Measurements from ENCODE around the gene PEX11B.

PEX11B gene, protein sequence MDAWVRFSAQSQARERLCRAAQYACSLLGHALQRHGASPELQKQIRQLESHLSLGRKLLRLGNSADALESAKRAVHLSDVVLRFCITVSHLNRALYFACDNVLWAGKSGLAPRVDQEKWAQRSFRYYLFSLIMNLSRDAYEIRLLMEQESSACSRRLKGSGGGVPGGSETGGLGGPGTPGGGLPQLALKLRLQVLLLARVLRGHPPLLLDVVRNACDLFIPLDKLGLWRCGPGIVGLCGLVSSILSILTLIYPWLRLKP

DNA sequence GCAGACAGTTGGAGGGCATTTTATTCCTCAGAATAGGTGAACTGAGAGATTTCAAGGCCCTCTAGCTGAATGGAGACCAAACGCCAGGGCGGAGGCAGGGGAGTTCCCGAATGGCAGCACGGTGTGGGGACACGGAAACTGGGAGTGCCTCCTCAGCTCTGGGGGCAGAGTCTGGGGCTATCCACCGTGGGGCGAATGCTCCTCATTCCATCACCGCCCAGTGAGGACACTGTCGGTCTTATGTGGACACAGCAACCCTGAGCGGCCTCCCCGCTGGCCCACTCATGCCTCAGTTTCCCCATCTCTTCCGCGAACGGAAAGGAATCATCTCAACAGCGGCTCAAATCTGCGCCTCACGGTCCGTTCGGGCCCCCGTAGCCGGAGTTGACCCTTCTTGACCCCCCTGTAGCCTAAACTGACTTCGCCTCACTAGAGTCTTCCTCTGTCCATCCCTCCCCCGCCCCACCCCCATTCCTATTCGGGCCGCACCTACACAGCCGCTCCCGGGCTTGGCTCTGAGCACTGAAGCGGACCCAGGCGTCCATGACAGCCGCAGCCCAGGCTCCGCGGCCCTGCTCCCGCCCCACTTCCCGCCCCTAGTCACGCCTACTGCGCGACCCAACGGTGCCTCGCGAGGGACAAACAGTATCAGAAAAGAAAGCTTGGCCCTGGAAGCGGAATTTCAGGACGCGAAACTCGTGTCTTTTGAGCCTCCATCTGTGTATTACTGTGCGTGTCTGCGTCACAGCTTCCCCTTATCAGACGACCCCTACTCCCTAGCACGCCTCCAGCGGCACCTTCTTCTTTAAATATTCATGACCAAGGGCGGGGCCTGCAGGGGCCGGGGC, at the start of gene PEX11B:
Gene PEX11B, minus strand, starts transcription at position 574 of the 848 bp plus-strand sequence. Its CDS starts 29 bp downstream, at position 545.
- H3K4me1 ChIP-seq (ENCODE audit: control insufficient read depth, insufficient read depth, low read length) = peaks cover 28% of the 10 kb centered on the region
- no peaks in the 10 kb centered on the region for H3K9me3 ChIP-seq (ENCODE audit: control insufficient read depth in 2 of 2, low read length in 2 of 2)
- H3K27me3 ChIP-seq (ENCODE audit: control insufficient read depth in 1 of 2, insufficient read depth in 2 of 2, low read length in 2 of 2) = no peaks in the 10 kb centered on the region
- peaks cover 7 to 16% of the 10 kb centered on the region in 2 donors for H3K36me3 ChIP-seq (ENCODE audit: control insufficient read depth in 2 of 2, insufficient read depth in 2 of 2, low read length in 2 of 2)
- peak within 1 kb of the TSS; percentile 90 to 97 for H3K9ac ChIP-seq (ENCODE audit: low read length in 2 of 2)
- peak within 1 kb of the TSS; percentile 84 for H3K27ac ChIP-seq (ENCODE audit: low read length)
- H3K4me3 ChIP-seq (ENCODE audit: low read length in 2 of 2) = peak within 1 kb of the TSS; percentile 98 to 99

DNA sequence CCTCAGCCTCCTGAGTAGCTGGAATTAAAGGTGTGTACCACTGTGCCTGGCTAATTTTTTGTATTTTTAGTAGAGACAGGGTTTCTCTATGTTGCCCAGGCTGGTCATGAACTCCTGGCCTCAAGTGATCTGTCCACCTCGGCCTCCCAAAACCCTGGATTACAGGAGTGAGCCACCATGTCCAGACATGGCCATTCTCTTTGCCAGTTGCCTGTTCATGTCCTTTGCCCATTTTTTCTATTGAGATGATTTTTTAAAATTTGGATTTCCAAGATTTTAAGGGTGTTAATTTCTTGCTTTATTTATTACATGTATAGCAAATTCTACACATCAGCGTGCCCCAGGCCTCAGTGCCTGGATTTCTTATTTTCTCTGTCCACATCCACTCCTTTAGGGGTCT, 48.8 kb upstream of the PEX11B start:
- H3K27ac ChIP-seq (ENCODE audit: low read length) = no peak overlapping the region
- peaks cover 0 to 6% of the 10 kb centered on the region in 2 donors for H3K9me3 ChIP-seq (ENCODE audit: control insufficient read depth in 2 of 2, low read length in 2 of 2)
- H3K36me3 ChIP-seq (ENCODE audit: control insufficient read depth in 2 of 2, insufficient read depth in 2 of 2, low read length in 2 of 2) = no peaks in the 10 kb centered on the region
- no peaks in the 10 kb centered on the region for H3K27me3 ChIP-seq (ENCODE audit: control insufficient read depth in 1 of 2, insufficient read depth in 2 of 2, low read length in 2 of 2)
- peaks cover 18% of the 10 kb centered on the region for H3K4me1 ChIP-seq (ENCODE audit: control insufficient read depth, insufficient read depth, low read length)
- H3K4me3 ChIP-seq (ENCODE audit: low read length in 2 of 2) = no peak overlapping the region
- no peak overlapping the region for H3K9ac ChIP-seq (ENCODE audit: low read length in 2 of 2)

DNA sequence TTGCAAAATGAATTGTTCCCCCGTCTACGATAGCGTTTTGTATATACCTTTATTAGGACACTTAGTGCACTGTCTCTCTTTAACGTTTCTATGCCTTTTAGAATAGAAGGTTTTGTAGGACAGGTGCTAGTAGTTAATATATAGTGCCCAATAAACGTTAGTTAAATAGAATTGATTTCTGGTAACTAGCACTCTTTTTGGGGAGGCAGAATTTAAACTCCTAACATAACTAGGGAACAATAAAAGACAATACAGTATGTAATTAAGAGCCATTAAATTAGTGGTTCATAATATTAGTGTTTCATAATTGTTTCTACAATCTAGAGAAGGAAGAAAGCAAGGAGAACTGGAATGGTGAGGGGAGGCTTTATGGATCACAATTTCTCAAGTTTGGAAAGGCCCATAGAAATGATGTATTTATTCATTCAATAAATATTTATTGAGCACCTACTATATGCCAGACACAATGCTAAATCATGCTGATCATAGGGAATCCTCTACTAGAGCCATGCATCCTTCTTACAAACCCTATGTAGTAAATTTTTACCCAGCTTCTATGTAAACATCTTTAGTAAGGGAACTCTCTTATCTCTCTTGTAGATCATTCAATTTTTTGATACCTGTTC, 46.7 kb upstream of the PEX11B start:
- Histone ChIP-seq H3K9me3 (ENCODE audit: control insufficient read depth in 2 of 2, low read length in 2 of 2) (peaks cover 0 to 6% of the 10 kb centered on the region in 2 donors), H3K27ac (ENCODE audit: low read length) (peak overlapping the region; percentile 74), H3K4me3 (ENCODE audit: low read length in 2 of 2) (peak overlapping the region; percentile 88), H3K4me1 (ENCODE audit: control insufficient read depth, insufficient read depth, low read length) (peaks cover 35% of the 10 kb centered on the region), H3K36me3 (ENCODE audit: control insufficient read depth in 2 of 2, insufficient read depth in 2 of 2, low read length in 2 of 2) (no peaks in the 10 kb centered on the region), H3K9ac (ENCODE audit: low read length in 2 of 2) (peak overlapping the region; percentile 88 to 89), H3K27me3 (ENCODE audit: control insufficient read depth in 1 of 2, insufficient read depth in 2 of 2, low read length in 2 of 2) (no peaks in the 10 kb centered on the region)

DNA sequence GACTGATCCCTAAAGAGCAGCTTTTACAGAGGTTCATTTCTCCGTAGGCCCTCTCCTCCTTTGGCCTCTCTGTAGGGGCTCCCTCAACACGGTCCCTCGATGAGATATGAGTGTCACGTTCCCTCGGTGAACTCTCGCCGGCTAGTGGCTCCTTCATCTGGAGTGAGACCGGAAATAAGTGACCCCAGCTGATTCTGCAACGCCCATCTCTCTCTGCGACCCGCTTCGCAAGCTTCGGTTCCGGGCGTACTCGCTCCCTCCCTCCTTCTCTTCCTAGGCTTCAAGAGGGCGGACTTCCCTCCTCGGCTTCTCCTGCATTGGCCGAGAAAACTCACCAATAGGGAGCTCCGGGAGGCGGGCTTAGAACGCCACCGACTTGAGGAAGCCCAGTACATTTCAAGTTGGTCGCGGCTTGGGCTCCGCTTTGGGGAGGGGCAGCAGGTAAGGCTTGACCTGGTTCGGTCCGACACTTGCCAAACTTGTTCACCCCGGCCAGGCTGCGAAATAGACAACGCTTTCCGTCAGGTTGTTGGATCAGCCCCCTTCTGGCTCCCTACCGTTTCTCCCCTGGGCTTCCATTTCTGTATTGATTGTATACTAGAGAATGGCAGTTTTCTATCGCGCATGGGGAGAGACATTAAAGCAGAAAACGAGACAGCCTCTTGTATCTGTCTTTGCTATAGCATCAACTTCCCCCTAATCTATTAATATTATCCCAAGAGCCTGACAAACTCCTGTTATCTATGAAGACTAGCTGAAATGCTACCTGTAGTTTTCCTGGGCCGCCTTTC, 46.0 kb upstream of the PEX11B start, which contains the start of the genes ANKRD34A and POLR3GL:
Gene ANKRD34A, minus strand, starts transcription at position 248 of the 791 bp plus-strand sequence. CDS start 2,816 bp downstream, outside the sequence.
Gene POLR3GL, plus strand, starts transcription at position 363 of the 791 bp plus-strand sequence. CDS start 10,176 bp downstream, outside the sequence.
- H3K36me3 ChIP-seq (ENCODE audit: control insufficient read depth in 2 of 2, insufficient read depth in 2 of 2, low read length in 2 of 2) = no peaks in the 10 kb centered on the region
- peak within 1 kb of the TSS; percentile 88 for H3K4me3 ChIP-seq (ENCODE audit: low read length in 2 of 2)
- H3K9ac ChIP-seq (ENCODE audit: low read length in 2 of 2) = peak within 1 kb of the TSS; percentile 88 to 89
- no peaks in the 10 kb centered on the region for H3K27me3 ChIP-seq (ENCODE audit: control insufficient read depth in 1 of 2, insufficient read depth in 2 of 2, low read length in 2 of 2)
- H3K9me3 ChIP-seq (ENCODE audit: control insufficient read depth in 2 of 2, low read length in 2 of 2) = peaks cover 0 to 6% of the 10 kb centered on the region in 2 donors
- H3K27ac ChIP-seq (ENCODE audit: low read length) = peak within 1 kb of the TSS; percentile 74
- H3K4me1 ChIP-seq (ENCODE audit: control insufficient read depth, insufficient read depth, low read length) = peaks cover 41% of the 10 kb centered on the region

DNA sequence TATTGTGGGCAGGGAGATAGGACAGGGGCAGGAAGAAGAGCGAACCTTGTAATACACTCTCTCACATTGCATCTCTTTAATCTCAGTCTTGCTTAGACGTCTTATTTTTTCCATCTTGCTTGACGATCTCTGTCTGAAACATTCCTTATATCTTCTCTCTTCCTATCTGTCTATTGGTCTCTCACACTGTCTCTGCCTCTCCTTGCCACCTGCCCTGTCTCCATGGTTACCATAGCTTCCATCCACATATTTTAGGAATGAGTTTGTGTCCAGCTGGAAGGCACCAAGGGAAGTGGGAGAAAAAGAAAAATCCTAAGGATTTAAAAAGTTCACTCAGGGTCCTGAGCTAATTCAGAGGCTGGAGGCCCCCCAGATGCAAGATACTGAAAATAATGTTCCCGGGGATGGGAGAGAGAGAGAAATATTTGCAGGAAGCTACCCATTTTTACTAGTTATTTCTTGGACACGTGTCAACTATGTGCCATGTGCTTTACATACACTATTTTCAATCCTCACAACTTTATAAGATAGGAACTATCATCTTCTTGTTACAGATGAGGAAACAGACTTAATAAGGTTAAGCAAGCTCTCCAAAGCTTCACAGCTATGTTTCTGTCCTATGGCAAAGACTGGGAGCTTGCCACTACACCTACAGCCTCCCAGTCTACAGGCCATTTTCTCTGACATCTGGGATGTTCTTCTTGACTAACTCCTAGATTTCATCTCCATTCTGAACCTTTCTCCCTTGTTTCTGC, 44.9 kb upstream of the PEX11B start:
- H3K9ac ChIP-seq (ENCODE audit: low read length in 2 of 2) = peak overlapping the region; percentile 88 to 89
- H3K9me3 ChIP-seq (ENCODE audit: control insufficient read depth in 2 of 2, low read length in 2 of 2) = peaks cover 0 to 6% of the 10 kb centered on the region in 2 donors
- no peaks in the 10 kb centered on the region for H3K27me3 ChIP-seq (ENCODE audit: control insufficient read depth in 1 of 2, insufficient read depth in 2 of 2, low read length in 2 of 2)
- no peaks in the 10 kb centered on the region for H3K36me3 ChIP-seq (ENCODE audit: control insufficient read depth in 2 of 2, insufficient read depth in 2 of 2, low read length in 2 of 2)
- peaks cover 41% of the 10 kb centered on the region for H3K4me1 ChIP-seq (ENCODE audit: control insufficient read depth, insufficient read depth, low read length)
- peak overlapping the region; percentile 74 for H3K27ac ChIP-seq (ENCODE audit: low read length)
- peak overlapping the region; percentile 88 for H3K4me3 ChIP-seq (ENCODE audit: low read length in 2 of 2)

DNA sequence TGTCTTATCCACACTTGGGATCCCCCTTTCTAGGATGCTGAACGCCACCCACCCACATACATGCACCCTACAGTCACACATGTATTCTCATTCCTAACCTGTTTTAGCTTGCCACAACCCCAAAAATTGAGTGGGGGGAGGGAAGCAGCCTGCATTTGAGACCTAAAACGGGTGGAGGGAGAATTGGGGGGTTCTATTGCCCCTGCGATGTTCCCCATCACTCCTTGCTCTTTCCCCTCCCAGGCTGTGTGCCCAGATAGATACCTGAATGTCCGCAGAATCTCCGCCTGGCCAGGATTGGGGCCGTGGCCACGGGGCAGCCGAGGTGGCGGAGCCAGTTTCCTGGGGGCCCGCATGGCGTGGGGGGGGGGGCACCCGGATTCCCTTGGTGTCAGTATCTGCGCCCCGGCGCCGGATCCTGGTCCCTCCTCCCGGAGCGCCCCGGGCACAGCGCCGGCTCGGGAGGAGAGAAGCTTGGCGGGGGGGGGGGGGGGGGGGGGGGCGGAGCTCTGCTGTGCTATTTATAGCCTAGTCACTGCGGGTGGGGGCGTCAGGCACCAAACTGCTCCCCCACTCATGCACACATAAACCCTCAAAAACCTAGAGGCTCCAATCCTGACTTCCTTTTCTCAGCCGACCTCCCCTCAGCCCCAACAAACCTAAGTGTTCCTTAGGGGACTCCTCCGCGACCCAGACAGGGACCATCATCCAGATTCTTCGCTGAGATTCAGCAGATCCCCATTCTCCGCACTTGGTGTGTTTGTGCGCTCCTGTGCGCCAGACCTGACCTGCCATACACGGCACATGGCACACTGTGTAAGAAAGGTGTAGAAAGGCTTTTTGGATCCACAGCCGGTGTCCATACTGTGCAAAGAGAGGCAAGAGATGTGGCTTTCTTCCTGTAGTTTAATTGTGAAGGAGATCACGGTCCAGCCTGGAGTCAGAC, 43.9 kb upstream of the PEX11B start:
- peak overlapping the region; percentile 92 for H3K27ac ChIP-seq (ENCODE audit: low read length)
- peaks cover 0 to 4% of the 10 kb centered on the region in 2 donors for H3K9me3 ChIP-seq (ENCODE audit: control insufficient read depth in 2 of 2, low read length in 2 of 2)
- H3K4me1 ChIP-seq (ENCODE audit: control insufficient read depth, insufficient read depth, low read length) = peaks cover 46% of the 10 kb centered on the region

DNA sequence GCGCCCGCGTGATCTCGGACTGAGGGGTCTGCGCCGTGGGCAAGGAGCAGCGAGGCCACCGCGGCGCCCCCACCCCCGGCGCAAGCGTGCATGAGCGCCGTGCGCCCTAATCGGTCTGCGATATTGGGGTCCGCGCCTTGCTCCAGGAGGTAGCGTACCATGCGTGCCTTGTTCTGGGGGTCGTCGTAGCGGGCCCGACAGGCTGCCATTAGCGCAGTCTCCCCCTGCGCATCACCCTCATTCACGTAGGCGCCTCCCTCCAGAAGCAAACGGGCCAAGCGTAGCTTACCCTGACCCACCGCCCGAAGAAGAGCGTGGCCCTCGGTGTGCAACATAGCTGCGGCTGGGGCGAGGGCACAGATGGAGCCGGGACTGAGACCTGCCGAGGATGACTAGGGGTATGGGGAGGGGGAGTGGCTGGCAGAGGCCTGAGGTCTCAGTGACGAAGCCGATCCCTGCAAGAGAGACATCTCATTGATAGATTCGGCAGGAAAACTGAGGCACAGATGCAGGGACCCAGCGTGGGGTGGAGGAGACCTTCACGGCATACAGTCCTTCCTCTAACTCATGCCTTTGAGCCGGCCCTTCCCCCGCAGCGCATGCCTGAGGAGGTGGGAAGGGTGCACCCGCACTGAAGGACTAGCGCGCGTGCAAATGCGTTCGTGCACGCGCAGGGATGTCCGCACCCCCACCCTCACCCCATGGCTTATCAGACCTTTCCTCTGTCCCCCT, 43.1 kb upstream of the PEX11B start:
- peak overlapping the region; percentile 80 to 89 for H3K9ac ChIP-seq (ENCODE audit: low read length in 2 of 2)
- H3K27ac ChIP-seq (ENCODE audit: low read length) = peak overlapping the region; percentile 92
- H3K9me3 ChIP-seq (ENCODE audit: control insufficient read depth in 2 of 2, low read length in 2 of 2) = no peaks in the 10 kb centered on the region
- no peaks in the 10 kb centered on the region for H3K36me3 ChIP-seq (ENCODE audit: control insufficient read depth in 2 of 2, insufficient read depth in 2 of 2, low read length in 2 of 2)
- H3K4me1 ChIP-seq (ENCODE audit: control insufficient read depth, insufficient read depth, low read length) = peaks cover 47% of the 10 kb centered on the region
- no peaks in the 10 kb centered on the region for H3K27me3 ChIP-seq (ENCODE audit: control insufficient read depth in 1 of 2, insufficient read depth in 2 of 2, low read length in 2 of 2)
- peak overlapping the region; percentile 86 to 92 for H3K4me3 ChIP-seq (ENCODE audit: low read length in 2 of 2)

More for the DNA sequence above, 43.9 kb upstream of the PEX11B start:
- Histone ChIP-seq H3K27me3 (ENCODE audit: control insufficient read depth in 1 of 2, insufficient read depth in 2 of 2, low read length in 2 of 2) (no peaks in the 10 kb centered on the region), H3K4me3 (ENCODE audit: low read length in 2 of 2) (peak overlapping the region; percentile 88 to 92), H3K9ac (ENCODE audit: low read length in 2 of 2) (peak overlapping the region; percentile 80 to 89), H3K36me3 (ENCODE audit: control insufficient read depth in 2 of 2, insufficient read depth in 2 of 2, low read length in 2 of 2) (no peaks in the 10 kb centered on the region)

DNA sequence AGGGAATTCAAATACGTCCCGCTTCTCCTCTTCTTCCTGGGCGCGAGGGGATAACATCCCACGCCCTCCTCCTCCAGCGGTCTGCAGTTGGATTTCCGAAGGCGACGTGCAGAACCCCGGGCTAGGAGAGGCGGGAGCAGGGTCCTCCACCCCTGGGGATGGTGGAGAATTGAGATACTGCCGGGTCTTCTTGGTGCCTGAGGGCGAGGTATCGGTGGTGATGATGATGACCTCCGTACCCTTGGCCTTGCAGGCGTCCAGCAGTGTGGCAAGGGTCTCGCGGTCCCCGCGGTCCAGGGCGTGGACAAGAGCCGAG, 42.5 kb upstream of the PEX11B start:
- Histone ChIP-seq H3K27me3 (ENCODE audit: control insufficient read depth in 1 of 2, insufficient read depth in 2 of 2, low read length in 2 of 2) (no peaks in the 10 kb centered on the region), H3K9me3 (ENCODE audit: control insufficient read depth in 2 of 2, low read length in 2 of 2) (no peaks in the 10 kb centered on the region), H3K27ac (ENCODE audit: low read length) (peak overlapping the region; percentile 92), H3K4me3 (ENCODE audit: low read length in 2 of 2) (peak overlapping the region; percentile 86 to 92), H3K9ac (ENCODE audit: low read length in 2 of 2) (peak overlapping the region; percentile 80 to 89), H3K36me3 (ENCODE audit: control insufficient read depth in 2 of 2, insufficient read depth in 2 of 2, low read length in 2 of 2) (no peaks in the 10 kb centered on the region), H3K4me1 (ENCODE audit: control insufficient read depth, insufficient read depth, low read length) (peaks cover 52% of the 10 kb centered on the region)
